Lung (tissue), 12 donors: Measurements from ENCODE around the gene NPPA. TPM values are rescaled to one million over a fixed set of nuclear protein-coding genes. Genes with fewer than 3 reads are reported as not detected.

Experiments
- ATAC-seq: fragments of 200-7000 bp; cut with Tn5 transposase; one replicate; pipeline ENCODE4 v1.9.1; 2020; ENCODE audit warnings: moderate number of reproducible peaks; ENCODE audit not compliant: insufficient read depth, low FRiP score
- DNase-seq, 3 donors: peaks; one replicate each; pipeline ENCODE4 v3.0.0-alpha.2; 2013 to 2017
- H3K27ac ChIP-seq, 2 donors: one replicate each; pipeline ENCODE4 v1.5.1; 2013; ENCODE audit warnings: mild to moderate bottlenecking in 2 of 2, moderate library complexity in 2 of 2, control low read depth in 1 of 2, inconsistent platforms in 1 of 2, low read depth in 1 of 2, low read length in 1 of 2
- H3K27me3 ChIP-seq, 3 donors: one replicate each; pipeline ENCODE4 v1.5.1; 2013; ENCODE audit warnings: low read length in 2 of 3; ENCODE audit not compliant: control insufficient read depth in 3 of 3, insufficient read depth in 3 of 3
- H3K36me3 ChIP-seq, 4 donors: one replicate each; pipeline ENCODE4 v1.5.1; 2013; ENCODE audit warnings: low read length in 4 of 4, mild to moderate bottlenecking in 1 of 4, moderate library complexity in 1 of 4; ENCODE audit not compliant: control insufficient read depth in 4 of 4, insufficient read depth in 4 of 4
- H3K4me1 ChIP-seq, 5 donors: one replicate each; pipeline ENCODE4 v1.5.1; 2013; ENCODE audit warnings: low read length in 5 of 5, mild to moderate bottlenecking in 2 of 5, moderate library complexity in 1 of 5; ENCODE audit not compliant: control insufficient read depth in 5 of 5, insufficient read depth in 5 of 5
- H3K4me3 ChIP-seq: one replicate; pipeline ENCODE4 v1.5.1; 2013; ENCODE audit warnings: mild to moderate bottlenecking, control low read depth, moderate library complexity
- H3K9ac ChIP-seq, 2 donors: one replicate each; pipeline ENCODE4 v1.5.1; 2013; ENCODE audit warnings: low read length in 2 of 2, control low read depth in 1 of 2; ENCODE audit not compliant: insufficient read depth in 1 of 2
- H3K9me3 ChIP-seq, 4 donors: one replicate each; pipeline ENCODE4 v1.5.1; 2013; ENCODE audit warnings: low read length in 3 of 4, mild to moderate bottlenecking in 1 of 4, moderate library complexity in 1 of 4; ENCODE audit not compliant: control insufficient read depth in 4 of 4, insufficient read depth in 3 of 4
- WGBS, 2 donors: extraction: QIAGEN DNeasy Blood & Tissue Kit; methylation state at CpG; one replicate each; pipeline ENCODE4 v1.1.7; 2013; 5-methylcytosine and 5-hydroxymethylcytosine counted together
- polyA plus RNA-seq, 2 donors: library from polyadenylated mRNA; stranded (reverse); fragments of 200-250 nt; gene quantifications; one replicate each; pipeline ENCODE4 v1.2.1, GENCODE V29; 2013
- total RNA-seq, 2 donors: library from RNA; depleted of rRNA in 1 of 2; stranded (reverse); fragments of >200 nt in 1 of 2; gene quantifications; one replicate each; pipeline ENCODE4 v1.2.1, GENCODE V29; 2014 to 2021
- TF ChIP-seq, protein P1 (sequence below): IDR thresholded peaks from 2 replicates; pipeline ENCODE4 v1.5.1; 2012; ENCODE audit warnings: mild to moderate bottlenecking; ENCODE audit errors: control extremely low read depth, extremely low read depth
- donor health status: control.
- donor health status: control.
- donor health status: Bipolar disorder and iron deficiency.
- donor health status: healthy.
- donor health status: DM: yes; HTN: yes; CAD: no.

The NPPA gene
- total and polyA plus RNA-seq, 4 donors: 0.81 to 19.8 (median 6.7) TPM; not detected in 1

DNA sequence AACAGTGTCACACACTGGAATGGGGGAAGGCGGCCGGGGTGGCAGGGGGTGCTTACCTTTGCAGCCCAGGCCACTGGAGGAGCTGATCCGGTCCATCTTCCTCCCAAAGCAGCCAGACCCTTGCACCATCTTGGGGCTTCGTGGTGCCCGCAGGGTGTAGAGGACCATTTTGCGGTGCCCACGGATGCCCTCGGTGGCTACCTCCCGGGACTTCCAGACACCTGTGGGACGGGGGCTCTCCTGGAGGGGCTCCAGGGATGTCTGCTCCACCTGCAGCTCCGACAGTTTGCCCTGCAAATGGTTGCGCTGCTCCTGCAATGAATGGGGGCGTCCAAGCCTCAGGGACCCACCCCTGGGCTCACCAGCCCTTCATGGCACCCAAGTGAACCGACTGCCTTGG is 10.6 kb upstream of the NPPA start:
- DNase-seq: no peak
- ATAC-seq: no peak
- H3K4me3 ChIP-seq: no peak overlapping the region
- no peaks in the 10 kb centered on the region for H3K36me3 ChIP-seq
- peaks cover 7 to 25% (median 11%) of the 10 kb centered on the region in 3 donors for H3K27me3 ChIP-seq
- no peaks in the 10 kb centered on the region for H3K4me1 ChIP-seq
- H3K9ac ChIP-seq: no peak overlapping the region
- WGBS, 2 donors: 82 to 83% methylated on average over 14 of the region's 14 CpGs
- peaks cover 0 to 5% (median 0%) of the 10 kb centered on the region in 4 donors for H3K9me3 ChIP-seq
- TF ChIP-seq, protein P1, sequence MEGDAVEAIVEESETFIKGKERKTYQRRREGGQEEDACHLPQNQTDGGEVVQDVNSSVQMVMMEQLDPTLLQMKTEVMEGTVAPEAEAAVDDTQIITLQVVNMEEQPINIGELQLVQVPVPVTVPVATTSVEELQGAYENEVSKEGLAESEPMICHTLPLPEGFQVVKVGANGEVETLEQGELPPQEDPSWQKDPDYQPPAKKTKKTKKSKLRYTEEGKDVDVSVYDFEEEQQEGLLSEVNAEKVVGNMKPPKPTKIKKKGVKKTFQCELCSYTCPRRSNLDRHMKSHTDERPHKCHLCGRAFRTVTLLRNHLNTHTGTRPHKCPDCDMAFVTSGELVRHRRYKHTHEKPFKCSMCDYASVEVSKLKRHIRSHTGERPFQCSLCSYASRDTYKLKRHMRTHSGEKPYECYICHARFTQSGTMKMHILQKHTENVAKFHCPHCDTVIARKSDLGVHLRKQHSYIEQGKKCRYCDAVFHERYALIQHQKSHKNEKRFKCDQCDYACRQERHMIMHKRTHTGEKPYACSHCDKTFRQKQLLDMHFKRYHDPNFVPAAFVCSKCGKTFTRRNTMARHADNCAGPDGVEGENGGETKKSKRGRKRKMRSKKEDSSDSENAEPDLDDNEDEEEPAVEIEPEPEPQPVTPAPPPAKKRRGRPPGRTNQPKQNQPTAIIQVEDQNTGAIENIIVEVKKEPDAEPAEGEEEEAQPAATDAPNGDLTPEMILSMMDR: no peak
- H3K27ac ChIP-seq: peak overlapping the region in 1 of 2 donors; percentile 54

DNA sequence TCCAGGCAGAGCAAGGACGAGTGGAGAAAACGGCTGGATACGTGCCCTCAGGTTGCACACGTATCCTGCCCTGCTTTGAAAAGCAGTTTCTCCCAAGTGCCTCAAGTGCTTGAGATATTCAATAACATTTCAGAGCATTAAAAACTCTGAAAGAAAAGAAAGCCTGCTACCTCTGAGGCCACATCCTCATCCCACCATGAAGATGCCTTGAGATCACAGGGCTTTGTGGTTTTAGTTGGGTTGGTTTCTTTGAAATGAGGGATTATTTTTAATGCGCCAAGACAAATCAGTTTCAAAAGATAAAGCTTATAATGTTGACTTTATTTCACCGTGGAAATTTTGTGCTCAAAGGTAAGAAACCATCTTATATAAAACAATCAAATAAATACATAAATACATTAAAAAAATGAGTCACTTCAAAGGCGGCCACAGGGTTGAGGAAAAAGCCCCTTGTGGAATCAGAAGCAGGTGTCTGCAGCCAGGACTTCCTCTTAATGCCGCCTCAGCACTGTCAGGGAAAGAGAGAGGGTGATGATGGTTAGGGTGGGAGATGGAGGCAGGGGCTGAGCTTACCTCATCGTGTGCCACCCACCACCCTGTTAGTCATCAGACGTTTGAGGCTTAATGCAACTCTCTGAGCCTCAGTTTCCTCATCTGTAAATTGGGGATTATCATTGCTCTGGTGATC is 9.7 kb upstream of the NPPA start:
- 39 to 41% methylated on average over 10 of the region's 10 CpGs for WGBS, 2 donors
- Histone ChIP-seq H3K9me3 (peaks cover 0 to 5% (median 0%) of the 10 kb centered on the region in 4 donors), H3K36me3 (no peaks in the 10 kb centered on the region), H3K27me3 (peaks cover 7 to 25% (median 11%) of the 10 kb centered on the region in 3 donors), H3K27ac (peak overlapping the region in 1 of 2 donors; percentile 54), H3K4me3 (no peak overlapping the region), H3K9ac (no peak overlapping the region), H3K4me1 (no peaks in the 10 kb centered on the region)
- no peak for DNase-seq
- no peak for ATAC-seq
- TF ChIP-seq, protein P1: no peak

DNA sequence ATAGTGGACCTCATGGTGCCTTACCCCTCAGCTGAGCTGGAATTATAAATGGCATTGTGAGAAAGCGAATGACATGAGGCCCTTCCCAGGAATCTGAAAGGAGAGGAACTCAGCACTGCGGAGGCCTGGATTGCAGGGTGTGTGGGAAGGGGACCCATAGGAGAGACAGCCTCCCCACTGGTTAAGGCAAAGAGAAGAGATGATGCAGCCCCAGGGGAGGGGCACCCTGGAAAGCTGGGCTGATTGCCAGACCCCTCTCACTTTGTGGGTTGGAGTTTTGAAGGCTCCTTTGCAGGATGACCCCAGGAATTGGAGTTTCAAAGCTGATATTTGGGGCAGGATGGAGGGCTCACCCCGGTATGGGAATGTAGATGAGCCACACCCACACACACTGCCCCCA is 9.1 kb upstream of the NPPA start:
- DNase-seq (no peak), ATAC-seq (no peak)
- H3K4me3 ChIP-seq: no peak overlapping the region
- no peaks in the 10 kb centered on the region for H3K4me1 ChIP-seq
- H3K9me3 ChIP-seq: peaks cover 0 to 5% (median 0%) of the 10 kb centered on the region in 4 donors
- 53 to 54% methylated on average over 3 of the region's 3 CpGs for WGBS, 2 donors
- TF ChIP-seq, protein P1: no peak
- peak overlapping the region in 1 of 2 donors; percentile 24 for H3K27ac ChIP-seq
- H3K9ac ChIP-seq: no peak overlapping the region
- H3K27me3 ChIP-seq: peaks cover 7 to 25% (median 11%) of the 10 kb centered on the region in 3 donors
- no peaks in the 10 kb centered on the region for H3K36me3 ChIP-seq
